SK-N-SH treated with all-trans-retinoic acid at 6 μM for 48 hours (cell line): Measurements from ENCODE around the gene PRDM8.

Source experiments
- OSR1 ChIP-seq: fragments of 250-450 bp; sonication (Bioruptor Pico); IDR thresholded peaks from 2 replicates; pipeline ENCODE4 v1.8.0; 2022; ENCODE audit warnings: moderate library complexity, mild to moderate bottlenecking, inconsistent platforms
- TF ChIP-seq, protein P1 (sequence below): fragments of 250-450 bp; sonication (Bioruptor Pico); IDR thresholded peaks from 2 replicates; pipeline ENCODE4 v1.8.0; 2021; ENCODE audit warnings: low read depth, mild to moderate bottlenecking, moderate library complexity, borderline replicate concordance

DNA sequence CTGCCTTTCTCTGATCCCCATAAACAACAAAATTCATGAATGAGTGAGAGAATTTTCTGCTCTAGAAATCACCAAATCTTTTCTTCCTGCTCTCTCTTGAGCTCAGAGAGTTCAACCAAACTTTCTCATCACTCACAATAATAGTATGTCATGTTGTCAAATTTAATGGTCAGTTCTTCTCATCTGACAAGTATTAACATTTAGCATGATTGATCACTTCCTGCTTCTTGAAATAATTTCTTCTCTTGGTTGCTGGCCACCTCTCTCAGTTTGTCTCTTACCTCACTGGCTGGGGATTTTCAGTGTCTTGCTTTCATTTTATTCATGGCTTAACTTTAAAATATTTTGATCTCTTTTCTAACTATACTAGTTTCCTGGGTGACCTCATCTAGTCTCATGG is 43.7 kb downstream of the PRDM8 start:
- TF ChIP-seq, protein P1, sequence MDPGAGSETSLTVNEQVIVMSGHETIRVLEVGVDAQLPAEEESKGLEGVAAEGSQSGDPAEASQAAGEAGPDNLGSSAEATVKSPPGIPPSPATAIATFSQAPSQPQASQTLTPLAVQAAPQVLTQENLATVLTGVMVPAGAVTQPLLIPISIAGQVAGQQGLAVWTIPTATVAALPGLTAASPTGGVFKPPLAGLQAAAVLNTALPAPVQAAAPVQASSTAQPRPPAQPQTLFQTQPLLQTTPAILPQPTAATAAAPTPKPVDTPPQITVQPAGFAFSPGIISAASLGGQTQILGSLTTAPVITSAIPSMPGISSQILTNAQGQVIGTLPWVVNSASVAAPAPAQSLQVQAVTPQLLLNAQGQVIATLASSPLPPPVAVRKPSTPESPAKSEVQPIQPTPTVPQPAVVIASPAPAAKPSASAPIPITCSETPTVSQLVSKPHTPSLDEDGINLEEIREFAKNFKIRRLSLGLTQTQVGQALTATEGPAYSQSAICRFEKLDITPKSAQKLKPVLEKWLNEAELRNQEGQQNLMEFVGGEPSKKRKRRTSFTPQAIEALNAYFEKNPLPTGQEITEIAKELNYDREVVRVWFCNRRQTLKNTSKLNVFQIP (CRISPR knock-in tag), result 0 out of 2 replicates have a peak, but pooled peaks have one; percentile 73
- no peak for TF ChIP-seq OSR1 (CRISPR knock-in tag)
